Right atrium auricular region (tissue), 2 donors: ENCODE measurements around the gene GABARAPL1. TPM values are rescaled to one million over a fixed set of nuclear protein-coding genes. Genes with fewer than 3 reads are reported as not detected.

Experiments
- DNase-seq: peaks from one replicate; pipeline ENCODE4 v3.0.0-alpha.2; 2019; ENCODE audit warnings: low spot score
- H3K27ac ChIP-seq, 2 donors: fragments of 200-600 bp; sonication (generic); 1 replicate in 1 of 2; 2 replicates in 1 of 2; pipeline ENCODE4 v1.5.1; 2016 to 2019
- H3K27me3 ChIP-seq, 2 donors: fragments of 200-600 bp; sonication (generic); one replicate each; pipeline versions ENCODE4 v1.5.1 to v1.6.0; 2017 to 2019
- H3K36me3 ChIP-seq: fragments of 200-600 bp; sonication (generic); one replicate; pipeline ENCODE4 v1.5.1; 2016
- H3K4me1 ChIP-seq, 2 donors: fragments of 200-600 bp; sonication (generic); one replicate each; pipeline versions ENCODE4 v1.5.1 to v1.6.0; 2017 to 2019
- H3K4me3 ChIP-seq, 2 donors: fragments of 200-600 bp; sonication (generic); 1 replicate in 1 of 2; 2 replicates in 1 of 2; pipeline ENCODE4 v1.5.1; 2017 to 2019; ENCODE audit warnings: mild to moderate bottlenecking in 1 of 2, moderate library complexity in 1 of 2
- H3K9me3 ChIP-seq, 2 donors: fragments of 200-600 bp; sonication (generic); one replicate each; pipeline ENCODE4 v1.5.1; 2019
- CTCF ChIP-seq, 2 donors: fragments of 200-600 bp; sonication (generic); IDR thresholded peaks; one replicate each; pipeline ENCODE4 v1.5.1; 2019; ENCODE audit warnings: antibody characterized with exemption in 2 of 2
- total RNA-seq, 2 donors: library from RNA; depleted of rRNA; stranded (reverse); fragments of >200 nt; gene quantifications; one replicate each; pipeline ENCODE4 v1.1.0, GENCODE V29; 2016

Gene GABARAPL1
- total RNA-seq, 2 donors from 2014 or later, result 180 to 335 TPM

- DNase-seq, result no peak
- Histone ChIP-seq H3K4me1 (no peaks in the 10 kb centered on the region), H3K4me3 (no peak overlapping the region), H3K27me3 (no peaks in the 10 kb centered on the region), H3K36me3 (no peaks in the 10 kb centered on the region), H3K9me3 (no peaks in the 10 kb centered on the region), H3K27ac (no peak overlapping the region)
- TF ChIP-seq CTCF (IDR thresholded peaks at IDR 0.05), result no peak
Measured at GRCh38 chr12:10234562-10234961, 21.9 kb downstream of the GABARAPL1 start.

- no peaks in the 10 kb centered on the region for H3K27me3 ChIP-seq
- H3K27ac ChIP-seq, result no peak overlapping the region
- no peak overlapping the region for H3K4me3 ChIP-seq
- H3K9me3 ChIP-seq, result no peaks in the 10 kb centered on the region
- no peaks in the 10 kb centered on the region for H3K4me1 ChIP-seq
- TF ChIP-seq CTCF (IDR thresholded peaks at IDR 0.05), result peak; percentile 76 to 86
- peaks cover 12% of the 10 kb centered on the region for H3K36me3 ChIP-seq
- no peak for DNase-seq
Measured at GRCh38 chr12:10235761-10236631, 23.3 kb downstream of the GABARAPL1 start.

- Histone ChIP-seq H3K9me3 (no peaks in the 10 kb centered on the region), H3K4me1 (no peaks in the 10 kb centered on the region), H3K27ac (no peak overlapping the region), H3K4me3 (no peak overlapping the region), H3K36me3 (peaks cover 12% of the 10 kb centered on the region), H3K27me3 (no peaks in the 10 kb centered on the region)
- TF ChIP-seq CTCF (IDR thresholded peaks at IDR 0.05), result no peak
- no peak for DNase-seq
Measured at GRCh38 chr12:10236720-10237119, 24.0 kb downstream of the GABARAPL1 start.

DNA sequence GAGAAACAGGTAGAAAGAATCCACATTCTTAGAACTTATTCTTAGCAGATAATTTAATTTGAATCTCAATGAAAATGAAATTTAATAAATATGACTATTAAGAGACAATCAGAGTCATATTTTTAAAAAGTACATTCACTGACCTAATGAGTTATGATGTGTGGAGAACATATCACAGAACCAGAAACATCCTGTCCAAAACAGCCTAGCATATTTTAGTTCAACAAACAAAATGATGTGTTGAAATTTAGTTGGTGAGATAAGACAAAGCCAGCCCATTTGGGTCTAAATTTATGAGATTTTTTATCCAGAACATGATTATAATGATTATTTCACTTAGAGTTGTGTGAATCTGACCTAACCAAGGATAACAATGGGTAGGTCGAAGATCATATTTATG, 25.8 kb downstream of the GABARAPL1 start:
- no peaks in the 10 kb centered on the region for H3K9me3 ChIP-seq
- no peak for DNase-seq

DNA sequence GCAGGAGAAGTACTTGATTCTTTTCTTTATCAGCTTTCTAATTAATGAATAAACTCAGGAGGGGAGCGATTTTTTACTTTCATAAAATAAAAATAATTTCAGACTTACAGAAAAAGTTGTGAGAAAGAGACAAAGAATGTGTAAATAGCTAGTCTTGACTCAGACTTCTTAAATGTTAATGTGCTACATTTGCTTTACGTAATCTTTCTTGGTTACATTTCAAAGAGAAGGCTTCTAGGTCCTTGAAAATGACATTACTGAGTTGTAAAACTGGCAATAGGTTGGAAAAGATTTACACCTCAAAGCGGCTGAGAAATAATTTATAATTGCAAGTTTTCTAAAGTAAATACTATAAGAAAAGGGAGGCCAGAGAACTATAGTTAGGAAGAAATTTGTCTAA, 28.6 kb downstream of the GABARAPL1 start:
- Histone ChIP-seq H3K27me3 (no peaks in the 10 kb centered on the region), H3K27ac (no peak overlapping the region), H3K4me3 (no peak overlapping the region), H3K4me1 (no peaks in the 10 kb centered on the region), H3K36me3 (peaks cover 12% of the 10 kb centered on the region), H3K9me3 (no peaks in the 10 kb centered on the region)
- no peak for TF ChIP-seq CTCF (IDR thresholded peaks at IDR 0.05)
- DNase-seq, result no peak

More for the DNA sequence above, 25.8 kb downstream of the GABARAPL1 start:
- no peak overlapping the region for H3K4me3 ChIP-seq
- peaks cover 12% of the 10 kb centered on the region for H3K36me3 ChIP-seq
- no peaks in the 10 kb centered on the region for H3K4me1 ChIP-seq
- no peak overlapping the region for H3K27ac ChIP-seq
- no peaks in the 10 kb centered on the region for H3K27me3 ChIP-seq
- TF ChIP-seq CTCF (IDR thresholded peaks at IDR 0.05), result no peak
